ENCODE data around the gene DARS2. TPM values are rescaled to one million over a fixed set of nuclear protein-coding genes. Genes with fewer than 3 reads are reported as not detected.
"Not testable (repeated sequence)": the region's sequence is repeated elsewhere in the genome, so short reads cannot be mapped to it uniquely, and the experiment has no call there.

The DARS2 gene
- total RNA-seq, 1 experiment from 2014 or later: 29.4 TPM

- peaks cover 54% of the 10 kb centered on the region for H3K36me3 ChIP-seq
- peaks cover 25% of the 10 kb centered on the region for H3K4me1 ChIP-seq
- H3K9me3 ChIP-seq (replicated peaks): no peaks in the 10 kb centered on the region
- DNase-seq: peak in 1 of 2 experiments; percentile 12
- H3K4me3 ChIP-seq: peak overlapping the region; percentile 87
- no peaks in the 10 kb centered on the region for H3K27me3 ChIP-seq
- peak overlapping the region; percentile 84 for H3K27ac ChIP-seq
These were observed 42.8 kb downstream of the DARS2 start for GRCh38 chr1:173867141-173867752.

- Histone ChIP-seq H3K27ac (peak within 1 kb of the TSS; percentile 84), H3K4me1 (peaks cover 25% of the 10 kb centered on the region), H3K27me3 (no peaks in the 10 kb centered on the region), H3K4me3 (peak within 1 kb of the TSS; percentile 87), H3K36me3 (peaks cover 49% of the 10 kb centered on the region), H3K9me3 (replicated peaks) (no peaks in the 10 kb centered on the region)
- DNase-seq: peak; percentile 99 to 100
These were observed 43.3 kb downstream of the DARS2 start, which contains the start of gene GAS5 for GRCh38 chr1:173867753-173868265. GAS5 (minus strand) TSS chr1:173867989.

DNA sequence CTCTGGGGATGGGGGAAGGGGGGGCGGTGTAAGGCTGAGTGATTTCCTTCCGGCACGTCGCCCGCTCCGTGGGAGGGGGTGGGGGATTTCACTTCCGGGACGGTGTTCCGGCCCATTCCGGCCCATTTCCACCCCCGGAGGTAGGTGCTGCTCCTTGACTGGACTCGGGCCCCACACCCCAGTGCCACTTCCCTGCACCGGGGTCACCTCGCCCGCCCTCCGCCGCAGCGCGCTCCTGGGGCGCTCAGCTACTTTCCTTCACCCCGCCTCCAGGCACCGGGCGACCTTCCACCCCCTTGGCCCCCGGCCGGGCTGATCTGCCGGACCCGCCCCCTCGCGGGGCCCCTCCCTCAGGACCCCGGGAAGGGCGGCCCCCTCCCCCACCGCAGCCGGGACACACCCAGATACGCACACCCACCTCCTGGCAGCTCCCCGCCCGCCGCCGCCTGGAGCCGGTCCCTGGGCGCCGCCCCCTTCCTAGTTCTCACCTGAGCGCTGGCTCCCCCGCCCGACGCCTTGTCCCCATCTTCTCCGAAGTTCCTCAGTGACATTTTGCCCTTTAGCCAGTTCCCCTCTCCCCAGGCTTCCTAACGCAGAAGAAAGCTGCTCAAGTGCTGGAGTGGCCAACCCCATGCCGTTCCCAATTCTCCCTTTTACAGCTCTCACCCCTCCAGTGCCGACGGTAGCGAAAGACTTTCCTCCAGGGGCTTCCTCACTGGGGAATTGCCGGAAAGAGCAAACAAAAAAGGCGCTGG is 44.0 kb downstream of the DARS2 start, which contains the start of gene ZBTB37:
ZBTB37 (plus strand) TSS at position 115 of the 755 bp plus-strand sequence. CDS start 1,846 bp downstream, outside the sequence.
- peak within 1 kb of the TSS; percentile 84 for H3K27ac ChIP-seq
- DNase-seq: peak; percentile 86 to 88
- peaks cover 42% of the 10 kb centered on the region for H3K36me3 ChIP-seq
- peak within 1 kb of the TSS; percentile 87 for H3K4me3 ChIP-seq
- peaks cover 25% of the 10 kb centered on the region for H3K4me1 ChIP-seq
- no peaks in the 10 kb centered on the region for H3K27me3 ChIP-seq
- H3K9me3 ChIP-seq (replicated peaks): no peaks in the 10 kb centered on the region

DNA sequence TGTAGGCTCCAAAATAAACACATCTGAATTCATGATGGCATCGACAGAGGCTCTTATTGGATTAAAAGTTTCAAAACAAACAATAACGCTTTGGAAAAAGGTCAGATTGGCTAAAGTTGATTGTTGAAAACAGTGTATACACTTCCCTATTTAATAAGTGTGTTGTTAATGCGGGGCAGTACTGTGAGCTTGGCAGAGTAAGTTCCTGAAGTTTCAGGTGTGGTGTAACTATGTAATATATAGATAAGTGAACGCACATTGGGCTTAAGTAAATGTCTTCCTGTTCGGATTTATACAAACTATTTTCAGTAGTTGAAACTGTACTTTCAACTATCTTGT is 44.5 kb downstream of the DARS2 start:
- peaks cover 24% of the 10 kb centered on the region for H3K4me1 ChIP-seq
- peak overlapping the region; percentile 87 for H3K4me3 ChIP-seq
- no peaks in the 10 kb centered on the region for H3K27me3 ChIP-seq
- no peak for DNase-seq
- no peaks in the 10 kb centered on the region for H3K9me3 ChIP-seq (replicated peaks)
- H3K27ac ChIP-seq: peak overlapping the region; percentile 84
- H3K36me3 ChIP-seq: peaks cover 37% of the 10 kb centered on the region

DNA sequence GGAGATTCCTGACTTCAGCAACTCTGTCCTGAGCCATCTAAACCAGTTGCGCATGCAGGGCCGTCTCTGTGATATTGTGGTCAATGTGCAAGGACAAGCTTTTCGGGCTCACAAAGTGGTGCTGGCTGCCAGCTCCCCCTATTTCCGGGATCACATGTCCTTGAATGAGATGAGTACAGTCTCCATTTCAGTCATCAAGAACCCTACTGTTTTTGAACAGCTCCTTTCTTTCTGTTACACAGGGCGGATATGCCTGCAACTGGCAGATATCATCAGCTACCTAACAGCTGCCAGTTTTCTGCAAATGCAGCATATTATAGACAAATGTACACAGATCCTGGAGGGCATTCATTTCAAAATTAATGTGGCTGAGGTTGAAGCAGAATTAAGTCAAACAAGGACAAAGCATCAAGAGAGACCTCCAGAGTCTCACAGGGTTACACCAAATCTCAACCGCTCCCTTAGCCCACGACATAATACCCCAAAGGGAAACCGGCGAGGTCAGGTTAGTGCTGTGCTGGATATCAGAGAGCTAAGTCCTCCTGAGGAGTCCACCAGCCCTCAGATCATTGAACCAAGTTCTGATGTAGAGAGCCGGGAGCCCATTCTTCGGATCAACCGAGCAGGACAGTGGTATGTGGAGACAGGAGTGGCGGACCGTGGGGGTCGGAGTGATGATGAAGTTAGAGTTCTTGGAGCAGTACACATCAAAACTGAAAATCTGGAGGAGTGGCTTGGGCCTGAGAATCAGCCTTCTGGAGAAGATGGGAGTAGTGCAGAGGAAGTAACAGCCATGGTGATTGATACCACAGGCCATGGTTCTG is 46.0 kb downstream of the DARS2 start:
- Histone ChIP-seq H3K9me3 (replicated peaks) (no peaks in the 10 kb centered on the region), H3K4me1 (peaks cover 15% of the 10 kb centered on the region), H3K27ac (peak overlapping the region; percentile 35; the same call in 1 of the 2 replicates), H3K36me3 (peaks cover 22% of the 10 kb centered on the region), H3K4me3 (no peak overlapping the region), H3K27me3 (no peaks in the 10 kb centered on the region)
- DNase-seq: peak; percentile 56 to 76

- H3K4me3 ChIP-seq: no peak overlapping the region
- no peak for DNase-seq
- no peak overlapping the region for H3K27ac ChIP-seq
- H3K36me3 ChIP-seq: peaks cover 16% of the 10 kb centered on the region
- no peaks in the 10 kb centered on the region for H3K9me3 ChIP-seq (replicated peaks)
- H3K27me3 ChIP-seq: no peaks in the 10 kb centered on the region
- H3K4me1 ChIP-seq: peaks cover 10% of the 10 kb centered on the region; the same call in 1 of the 2 replicates
These were observed 46.6 kb downstream of the DARS2 start for GRCh38 chr1:173871091-173871490.

DNA sequence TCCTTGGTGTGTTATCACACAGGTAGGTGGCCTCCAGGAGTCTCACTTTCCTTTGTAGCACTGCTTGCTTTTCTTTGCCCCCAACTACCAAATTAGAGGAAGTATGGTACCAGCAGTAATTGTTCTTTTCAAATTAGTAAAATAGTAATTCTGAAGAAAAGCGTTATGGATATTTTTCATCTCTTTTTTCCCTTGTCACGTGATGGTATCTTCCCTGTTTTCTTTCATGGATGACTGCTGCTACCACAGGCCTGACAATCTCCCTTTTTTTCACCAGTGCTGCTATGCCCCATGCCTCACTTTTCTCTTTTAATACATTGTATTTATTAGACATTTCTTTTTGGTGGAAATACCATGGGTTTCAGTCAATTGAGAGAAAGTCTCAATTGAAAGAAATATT is 47.0 kb downstream of the DARS2 start:
- no peak for DNase-seq
- Histone ChIP-seq H3K4me3 (no peak overlapping the region), H3K27ac (no peak overlapping the region), H3K36me3 (peaks cover 12% of the 10 kb centered on the region), H3K27me3 (no peaks in the 10 kb centered on the region), H3K9me3 (replicated peaks) (no peaks in the 10 kb centered on the region), H3K4me1 (peaks cover 9% of the 10 kb centered on the region; the same call in 1 of the 2 replicates)

DNA sequence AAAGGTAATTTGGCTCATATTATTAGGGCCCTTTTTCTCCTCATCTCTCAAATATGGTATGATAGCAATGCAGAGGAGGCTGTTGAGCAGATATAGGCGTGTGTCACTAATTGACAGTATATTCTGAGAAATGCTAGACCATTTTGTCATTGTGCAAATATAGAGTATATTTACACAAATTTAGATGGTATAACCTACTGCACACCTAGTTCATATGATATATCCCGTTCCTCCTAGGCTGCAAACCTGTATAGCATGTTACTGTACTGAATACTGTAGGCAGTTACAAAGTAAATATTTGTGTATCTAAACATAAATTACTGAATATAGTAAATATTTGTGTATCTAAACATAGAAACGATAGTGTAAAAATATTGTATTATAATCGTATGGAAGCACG is 52.3 kb downstream of the DARS2 start:
- DNase-seq: no peak
- Histone ChIP-seq H3K36me3 (no peaks in the 10 kb centered on the region; the same call in 1 of the 2 replicates), H3K27ac (no peak overlapping the region)

GRCh38 chr1:173878251-173878650 is 53.8 kb downstream of the DARS2 start:
- Histone ChIP-seq H3K4me3 (no peak overlapping the region), H3K9me3 (replicated peaks) (no peaks in the 10 kb centered on the region), H3K36me3 (no peaks in the 10 kb centered on the region; the same call in 1 of the 2 replicates), H3K27ac (no peak overlapping the region), H3K4me1 (no peaks in the 10 kb centered on the region), H3K27me3 (no peaks in the 10 kb centered on the region)
- no peak for DNase-seq

More for the DNA sequence above, 52.3 kb downstream of the DARS2 start:
- no peaks in the 10 kb centered on the region for H3K4me1 ChIP-seq
- no peaks in the 10 kb centered on the region for H3K27me3 ChIP-seq
- H3K9me3 ChIP-seq (replicated peaks): no peaks in the 10 kb centered on the region
- H3K4me3 ChIP-seq: no peak overlapping the region

DNA sequence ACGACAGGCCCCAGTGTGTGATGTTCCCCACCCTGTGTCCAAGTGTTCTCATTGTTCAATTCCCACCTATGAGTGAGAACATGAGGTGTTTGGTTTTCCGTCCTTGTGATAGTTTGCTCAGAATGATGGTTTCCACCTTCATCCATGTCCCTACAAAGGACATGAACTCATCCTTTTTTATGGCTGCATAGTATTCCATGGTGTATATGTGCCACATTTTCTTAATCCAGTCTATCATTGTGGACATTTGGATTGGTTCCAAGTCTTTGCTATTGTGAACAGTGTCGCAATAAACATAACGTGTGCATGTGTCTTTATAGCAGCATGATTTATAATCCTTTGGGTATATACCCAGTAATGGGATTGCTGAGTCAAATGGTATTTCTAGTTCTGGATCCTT is 56.6 kb downstream of the DARS2 start:
- not testable (repeated sequence) for H3K27ac ChIP-seq; H3K27me3 ChIP-seq; H3K36me3 ChIP-seq; DNase-seq; H3K4me1 ChIP-seq; H3K4me3 ChIP-seq; H3K9me3 ChIP-seq (replicated peaks)

GRCh38 chr1:173884701-173885100 is 60.2 kb downstream of the DARS2 start:
- Histone ChIP-seq H3K9me3 (replicated peaks) (no peaks in the 10 kb centered on the region), H3K27ac (no peak overlapping the region), H3K36me3 (peaks cover 4% of the 10 kb centered on the region; the same call in 1 of the 2 replicates), H3K4me1 (no peaks in the 10 kb centered on the region), H3K27me3 (no peaks in the 10 kb centered on the region), H3K4me3 (no peak overlapping the region)
- no peak for DNase-seq

DNA sequence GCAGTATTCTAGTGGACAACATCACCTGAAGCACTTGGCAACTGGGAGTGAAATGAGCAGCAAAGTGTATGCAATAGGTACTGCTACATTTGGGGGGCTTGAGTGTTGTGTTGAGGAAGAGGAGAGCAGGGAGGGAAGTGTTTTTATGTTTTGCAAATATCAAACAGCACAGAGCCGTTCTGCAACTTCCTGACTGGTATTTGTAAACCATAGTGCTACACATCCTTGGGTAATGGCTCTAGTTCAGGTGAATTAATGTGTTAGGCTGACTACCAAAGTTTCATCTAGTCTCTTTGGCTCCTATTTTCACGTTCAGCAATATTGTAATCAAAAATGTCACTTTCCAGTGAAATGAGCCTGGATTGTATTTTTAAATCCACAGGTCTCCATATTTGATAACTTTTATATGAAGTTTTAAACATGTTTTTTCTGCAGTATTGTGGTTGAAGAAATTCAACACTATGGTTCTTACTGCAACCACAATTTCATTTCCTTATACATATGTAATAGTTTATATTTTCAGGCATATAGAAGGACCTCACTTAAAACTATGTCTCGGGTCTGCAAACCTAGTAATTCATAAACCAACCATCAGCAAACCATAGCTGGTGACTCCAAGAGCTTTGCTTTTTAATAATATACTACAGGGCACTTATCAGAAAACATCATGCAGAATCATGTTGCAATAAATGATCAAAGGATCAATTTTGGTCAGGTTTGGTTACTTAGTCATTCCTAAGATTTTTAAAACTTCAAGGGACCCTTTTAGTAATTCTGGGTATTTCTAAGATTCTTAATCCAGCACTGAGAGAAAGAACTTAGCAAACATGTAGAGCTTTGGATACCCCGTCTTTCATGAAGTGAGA is 62.5 kb downstream of the DARS2 start:
- Histone ChIP-seq H3K4me1 (no peaks in the 10 kb centered on the region), H3K27me3 (no peaks in the 10 kb centered on the region), H3K9me3 (replicated peaks) (no peaks in the 10 kb centered on the region), H3K4me3 (no peak overlapping the region), H3K27ac (no peak overlapping the region), H3K36me3 (peaks cover 4% of the 10 kb centered on the region; the same call in 1 of the 2 replicates)
- no peak for DNase-seq

GRCh38 chr1:173887627-173888026 is 63.2 kb downstream of the DARS2 start:
- H3K4me1 ChIP-seq: no peaks in the 10 kb centered on the region
- H3K4me3 ChIP-seq: no peak overlapping the region
- H3K36me3 ChIP-seq: peaks cover 4% of the 10 kb centered on the region; the same call in 1 of the 2 replicates
- no peaks in the 10 kb centered on the region for H3K27me3 ChIP-seq
- no peak overlapping the region for H3K27ac ChIP-seq
- DNase-seq: no peak
- H3K9me3 ChIP-seq (replicated peaks): no peaks in the 10 kb centered on the region

GRCh38 chr1:173888749-173889148 is 64.3 kb downstream of the DARS2 start:
- Histone ChIP-seq H3K4me3 (no peak overlapping the region), H3K27ac (no peak overlapping the region), H3K27me3 (no peaks in the 10 kb centered on the region), H3K9me3 (replicated peaks) (no peaks in the 10 kb centered on the region), H3K36me3 (peaks cover 4% of the 10 kb centered on the region; the same call in 1 of the 2 replicates), H3K4me1 (no peaks in the 10 kb centered on the region)
- DNase-seq: no peak
